Chondrocyte (in vitro differentiated cells): ENCODE results near the gene STXBP1. TPM values are rescaled to one million over a fixed set of nuclear protein-coding genes. Genes with fewer than 3 reads are reported as not detected.

Experiments used
- DNase-seq: peaks from one replicate; pipeline ENCODE4 v3.0.0; 2021; ENCODE audit warnings: mixed read lengths, low spot score
- H3K27ac Mint-ChIP-seq: one replicate; pipeline ENCODE4 v1.8.0; 2021; ENCODE audit warnings: mild to moderate bottlenecking, moderate library complexity, mixed read lengths; ENCODE audit not compliant: unreplicated experiment
- H3K27me3 Mint-ChIP-seq: 2 replicates; pipeline ENCODE4 v1.8.0; 2021; ENCODE audit warnings: low read depth, mixed read lengths
- H3K36me3 Mint-ChIP-seq: 2 replicates; pipeline ENCODE4 v1.8.0; 2021; ENCODE audit warnings: low read depth, mixed read lengths
- H3K4me1 Mint-ChIP-seq: 2 replicates; pipeline ENCODE4 v1.8.0; 2021; ENCODE audit warnings: low read depth, mild to moderate bottlenecking, mixed read lengths
- H3K4me3 Mint-ChIP-seq: one replicate; pipeline ENCODE4 v1.8.0; 2021; ENCODE audit warnings: mild to moderate bottlenecking, moderate library complexity, mixed read lengths; ENCODE audit not compliant: unreplicated experiment
- H3K9me3 Mint-ChIP-seq: 2 replicates; pipeline ENCODE4 v1.8.0; 2021; ENCODE audit warnings: low read depth, mixed read lengths
- CTCF ChIP-seq: fragments of 200-600 bp; sonication (generic); IDR thresholded peaks from 2 replicates; pipeline ENCODE4 v1.5.0; 2021; ENCODE audit warnings: antibody characterized with exemption, mild to moderate bottlenecking, moderate library complexity
- total RNA-seq: library from RNA; stranded (reverse); gene quantifications from 3 replicates; pipeline ENCODE4 v1.2.1, GENCODE V29; 2021

The STXBP1 gene
- total RNA-seq, 1 donor from 2014 or later: 41.6 TPM

- Mint-ChIP-seq H3K27me3 (no peaks in the 10 kb centered on the region), H3K4me1 (peaks cover 18% of the 10 kb centered on the region), H3K9me3 (no peaks in the 10 kb centered on the region), H3K27ac (no peak overlapping the region), H3K36me3 (no peaks in the 10 kb centered on the region), H3K4me3 (no peak overlapping the region)
- no peak for TF ChIP-seq CTCF
- DNase-seq: no peak
Measured at GRCh38 chr9:127634698-127635097, 22.6 kb downstream of the STXBP1 start.

GRCh38 chr9:127635201-127635735 lies 23.2 kb downstream of the STXBP1 start:
- no peak overlapping the region for H3K27ac Mint-ChIP-seq
- H3K4me3 Mint-ChIP-seq: no peak overlapping the region
- no peaks in the 10 kb centered on the region for H3K27me3 Mint-ChIP-seq

GRCh38 chr9:127637322-127637847 lies 25.3 kb downstream of the STXBP1 start:
- DNase-seq: no peak
- Mint-ChIP-seq H3K9me3 (no peaks in the 10 kb centered on the region), H3K27me3 (no peaks in the 10 kb centered on the region), H3K4me3 (no peak overlapping the region), H3K4me1 (peaks cover 28% of the 10 kb centered on the region), H3K27ac (no peak overlapping the region), H3K36me3 (no peaks in the 10 kb centered on the region)
- TF ChIP-seq CTCF: no peak

More at GRCh38 chr9:127635201-127635735, 23.2 kb downstream of the STXBP1 start:
- no peaks in the 10 kb centered on the region for H3K36me3 Mint-ChIP-seq
- no peak for DNase-seq
- H3K4me1 Mint-ChIP-seq: peaks cover 18% of the 10 kb centered on the region
- no peaks in the 10 kb centered on the region for H3K9me3 Mint-ChIP-seq
- no peak for TF ChIP-seq CTCF

GRCh38 chr9:127640908-127641545 lies 28.9 kb downstream of the STXBP1 start:
- no peak for DNase-seq
- Mint-ChIP-seq H3K36me3 (no peaks in the 10 kb centered on the region), H3K27me3 (no peaks in the 10 kb centered on the region), H3K9me3 (no peaks in the 10 kb centered on the region), H3K27ac (no peak overlapping the region), H3K4me3 (no peak overlapping the region), H3K4me1 (peaks cover 21% of the 10 kb centered on the region)
- no peak for TF ChIP-seq CTCF

GRCh38 chr9:127642082-127642740 lies 30.1 kb downstream of the STXBP1 start:
- Mint-ChIP-seq H3K4me1 (peaks cover 21% of the 10 kb centered on the region), H3K4me3 (no peak overlapping the region), H3K9me3 (no peaks in the 10 kb centered on the region), H3K27me3 (no peaks in the 10 kb centered on the region), H3K27ac (peak overlapping the region; percentile 14), H3K36me3 (no peaks in the 10 kb centered on the region)
- no peak for DNase-seq
- no peak for TF ChIP-seq CTCF
